ENCODE measurements around the gene MAS1. TPM values are rescaled to one million over a fixed set of nuclear protein-coding genes. Genes with fewer than 3 reads are reported as not detected.

The MAS1 gene
- total RNA-seq, 2 experiments from 2014 or later, result not detected

GRCh38 chr6:159890201-159890600 lies 587 bp upstream of the MAS1 start:
- no peak for DNase-seq
- ChIA-PET POLR2A (no interaction called here), CTCF (no interaction called here)
- Mint-ChIP-seq H3K36me3 (ENCODE audit: low read depth) (no peaks in the 10 kb centered on the region), H3K9me3 (no peaks in the 10 kb centered on the region), H3K27me3 (peaks cover 55% of the 10 kb centered on the region), H3K4me3 (no peak overlapping the region), H3K27ac (no peak overlapping the region), H3K4me1 (no peaks in the 10 kb centered on the region)

GRCh38 chr6:159892053-159892452 lies 1.3 kb downstream of the MAS1 start:
- no peak for DNase-seq
- CTCF ChIA-PET, result no interaction called here
- POLR2A ChIA-PET, result no interaction called here
- Mint-ChIP-seq H3K27me3 (peaks cover 51% of the 10 kb centered on the region), H3K36me3 (ENCODE audit: low read depth) (no peaks in the 10 kb centered on the region), H3K27ac (no peak overlapping the region), H3K4me3 (no peak overlapping the region), H3K9me3 (no peaks in the 10 kb centered on the region), H3K4me1 (no peaks in the 10 kb centered on the region)

GRCh38 chr6:159893064-159893463 lies 2.3 kb downstream of the MAS1 start:
- Mint-ChIP-seq H3K27me3 (peaks cover 45% of the 10 kb centered on the region), H3K4me1 (no peaks in the 10 kb centered on the region), H3K4me3 (no peak overlapping the region), H3K36me3 (ENCODE audit: low read depth) (no peaks in the 10 kb centered on the region), H3K9me3 (no peaks in the 10 kb centered on the region), H3K27ac (no peak overlapping the region)
- DNase-seq, result no peak
- ChIA-PET CTCF (no interaction called here), POLR2A (no interaction called here)

GRCh38 chr6:159894991-159895390 lies 4.2 kb downstream of the MAS1 start:
- DNase-seq, result no peak
- Mint-ChIP-seq H3K9me3 (no peaks in the 10 kb centered on the region), H3K27me3 (peaks cover 35% of the 10 kb centered on the region), H3K36me3 (ENCODE audit: low read depth) (no peaks in the 10 kb centered on the region), H3K27ac (no peak overlapping the region), H3K4me1 (no peaks in the 10 kb centered on the region), H3K4me3 (no peak overlapping the region)
- CTCF ChIA-PET, result interaction anchor here (0.6 kb wide), 1 partner anchor 31 kb away, joined by 4 read pairs; no protein-coding TSS in a partner anchor
- POLR2A ChIA-PET, result no interaction called here

DNA sequence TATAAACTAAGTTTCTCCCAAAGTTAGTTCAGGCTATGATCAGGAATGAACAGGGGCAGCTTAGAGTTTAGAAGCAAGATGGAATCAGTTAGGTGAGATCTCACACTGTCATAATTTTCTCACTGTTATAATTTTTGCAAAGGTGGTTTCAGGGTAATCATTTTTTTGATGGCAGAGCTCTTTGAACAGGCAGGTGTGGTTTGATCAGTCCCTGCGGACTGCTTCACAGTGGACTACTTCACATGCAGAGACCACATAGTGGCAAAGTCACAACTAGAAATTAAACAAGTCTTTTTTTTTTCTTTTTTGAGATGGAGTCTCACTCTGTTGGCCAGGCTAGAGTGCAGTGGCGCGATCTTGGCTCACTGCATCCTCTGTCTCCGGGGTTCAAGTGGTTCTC lies 6.8 kb downstream of the MAS1 start:
- no peak overlapping the region for H3K4me3 Mint-ChIP-seq
- POLR2A ChIA-PET, result no interaction called here
- no peaks in the 10 kb centered on the region for H3K36me3 Mint-ChIP-seq (ENCODE audit: low read depth)
- peaks cover 12% of the 10 kb centered on the region for H3K27me3 Mint-ChIP-seq
- H3K9me3 Mint-ChIP-seq, result no peaks in the 10 kb centered on the region
- CTCF ChIA-PET, result no interaction called here
- no peak overlapping the region for H3K27ac Mint-ChIP-seq
- DNase-seq, result no peak
- H3K4me1 Mint-ChIP-seq, result no peaks in the 10 kb centered on the region

DNA sequence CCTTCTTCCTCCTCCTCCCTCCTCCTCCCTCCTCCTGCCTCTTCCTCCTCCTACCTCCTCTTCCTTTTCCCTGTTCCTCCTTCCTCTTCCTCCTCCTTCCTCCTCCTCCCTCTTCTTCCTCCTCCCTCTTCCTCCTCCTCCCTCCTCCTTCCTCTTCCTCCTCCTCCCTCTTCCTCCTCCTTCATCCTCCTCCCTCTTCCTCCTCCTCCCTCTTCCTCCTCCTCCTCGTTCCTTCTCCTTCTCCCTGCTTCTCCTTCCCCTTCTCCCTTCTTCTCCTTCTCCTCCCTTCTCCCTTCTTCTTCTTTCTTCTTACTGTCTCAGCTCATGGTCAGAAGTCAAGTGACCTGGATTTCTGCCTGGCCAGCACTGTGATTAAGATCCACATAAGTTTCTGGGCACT lies 7.7 kb downstream of the MAS1 start:
- CTCF ChIA-PET, result no interaction called here
- POLR2A ChIA-PET, result no interaction called here
- no peaks in the 10 kb centered on the region for H3K4me1 Mint-ChIP-seq
- no peaks in the 10 kb centered on the region for H3K36me3 Mint-ChIP-seq (ENCODE audit: low read depth)
- no peaks in the 10 kb centered on the region for H3K9me3 Mint-ChIP-seq
- H3K27me3 Mint-ChIP-seq, result peaks cover 7% of the 10 kb centered on the region
- no peak overlapping the region for H3K4me3 Mint-ChIP-seq
- DNase-seq, result no peak
- no peak overlapping the region for H3K27ac Mint-ChIP-seq

GRCh38 chr6:159899994-159900745 lies 9.4 kb downstream of the MAS1 start:
- no peak for DNase-seq
- ChIA-PET POLR2A (no interaction called here), CTCF (no interaction called here)
- Mint-ChIP-seq H3K36me3 (ENCODE audit: low read depth) (no peaks in the 10 kb centered on the region), H3K4me3 (no peak overlapping the region), H3K4me1 (no peaks in the 10 kb centered on the region), H3K27ac (no peak overlapping the region), H3K27me3 (no peaks in the 10 kb centered on the region), H3K9me3 (no peaks in the 10 kb centered on the region)

- POLR2A ChIA-PET, result no interaction called here
- no peak overlapping the region for H3K4me3 Mint-ChIP-seq
- no peaks in the 10 kb centered on the region for H3K27me3 Mint-ChIP-seq
Measured at GRCh38 chr6:159902620-159903019, 11.8 kb downstream of the MAS1 start.

GRCh38 chr6:159904497-159904911 lies 13.7 kb downstream of the MAS1 start:
- Mint-ChIP-seq H3K27me3 (peaks cover 4% of the 10 kb centered on the region), H3K36me3 (ENCODE audit: low read depth) (no peaks in the 10 kb centered on the region), H3K27ac (no peak overlapping the region), H3K4me1 (no peaks in the 10 kb centered on the region), H3K4me3 (no peak overlapping the region), H3K9me3 (no peaks in the 10 kb centered on the region)
- no peak for DNase-seq
- POLR2A ChIA-PET, result no interaction called here
- CTCF ChIA-PET, result no interaction called here

More at GRCh38 chr6:159902620-159903019, 11.8 kb downstream of the MAS1 start:
- Mint-ChIP-seq H3K27ac (no peak overlapping the region), H3K4me1 (no peaks in the 10 kb centered on the region), H3K36me3 (ENCODE audit: low read depth) (no peaks in the 10 kb centered on the region), H3K9me3 (no peaks in the 10 kb centered on the region)
- DNase-seq, result no peak
- CTCF ChIA-PET, result no interaction called here

- DNase-seq, result no peak
- POLR2A ChIA-PET, result no interaction called here
- Mint-ChIP-seq H3K27ac (no peak overlapping the region), H3K4me3 (no peak overlapping the region), H3K27me3 (peaks cover 18% of the 10 kb centered on the region), H3K4me1 (no peaks in the 10 kb centered on the region), H3K9me3 (no peaks in the 10 kb centered on the region), H3K36me3 (ENCODE audit: low read depth) (no peaks in the 10 kb centered on the region)
- CTCF ChIA-PET, result no interaction called here
Measured at GRCh38 chr6:159906400-159906799, 15.6 kb downstream of the MAS1 start.

GRCh38 chr6:159908535-159908934 lies 17.7 kb downstream of the MAS1 start:
- no peak for DNase-seq
- CTCF ChIA-PET, result no interaction called here
- H3K36me3 Mint-ChIP-seq (ENCODE audit: low read depth), result no peaks in the 10 kb centered on the region
- H3K9me3 Mint-ChIP-seq, result no peaks in the 10 kb centered on the region
- peaks cover 29% of the 10 kb centered on the region for H3K27me3 Mint-ChIP-seq
- POLR2A ChIA-PET, result no interaction called here
- H3K4me3 Mint-ChIP-seq, result no peak overlapping the region
- H3K4me1 Mint-ChIP-seq, result no peaks in the 10 kb centered on the region
- no peak overlapping the region for H3K27ac Mint-ChIP-seq

GRCh38 chr6:159908979-159909378 lies 18.2 kb downstream of the MAS1 start:
- Mint-ChIP-seq H3K36me3 (ENCODE audit: low read depth) (no peaks in the 10 kb centered on the region), H3K4me3 (no peak overlapping the region), H3K4me1 (no peaks in the 10 kb centered on the region), H3K27ac (no peak overlapping the region), H3K9me3 (no peaks in the 10 kb centered on the region), H3K27me3 (peaks cover 29% of the 10 kb centered on the region)
- POLR2A ChIA-PET, result no interaction called here
- no peak for DNase-seq
- CTCF ChIA-PET, result no interaction called here

DNA sequence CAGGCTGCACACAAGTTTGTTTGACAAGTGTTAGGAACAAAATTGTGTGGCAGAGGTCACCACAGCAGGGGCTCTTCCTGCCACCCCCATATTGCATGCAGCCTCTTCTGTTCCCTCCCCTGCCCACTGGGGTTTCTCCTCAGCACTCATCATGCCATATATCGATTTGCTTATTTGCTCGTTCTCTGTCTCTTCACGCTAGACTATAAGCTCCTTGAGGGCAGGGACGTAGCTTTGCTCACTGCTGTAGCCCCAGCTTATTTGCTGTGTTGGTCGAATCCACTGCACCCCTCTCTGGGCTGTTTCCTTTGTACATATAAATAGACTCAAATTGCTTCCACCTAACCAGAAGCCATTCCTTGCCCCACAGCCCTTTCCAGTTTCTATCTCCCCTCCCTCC lies 19.6 kb downstream of the MAS1 start:
- CTCF ChIA-PET, result no interaction called here

GRCh38 chr6:159913375-159913774 lies 22.6 kb downstream of the MAS1 start:
- Mint-ChIP-seq H3K36me3 (ENCODE audit: low read depth) (no peaks in the 10 kb centered on the region), H3K4me1 (peaks cover 3% of the 10 kb centered on the region), H3K27me3 (peaks cover 33% of the 10 kb centered on the region), H3K4me3 (no peak overlapping the region), H3K27ac (no peak overlapping the region), H3K9me3 (no peaks in the 10 kb centered on the region)
- POLR2A ChIA-PET, result no interaction called here
- DNase-seq, result no peak
- CTCF ChIA-PET, result no interaction called here

More for the DNA sequence above, 19.6 kb downstream of the MAS1 start:
- H3K4me3 Mint-ChIP-seq, result no peak overlapping the region
- peaks cover 3% of the 10 kb centered on the region for H3K4me1 Mint-ChIP-seq
- H3K9me3 Mint-ChIP-seq, result no peaks in the 10 kb centered on the region
- no peaks in the 10 kb centered on the region for H3K36me3 Mint-ChIP-seq (ENCODE audit: low read depth)
- POLR2A ChIA-PET, result no interaction called here
- H3K27me3 Mint-ChIP-seq, result peaks cover 33% of the 10 kb centered on the region
- DNase-seq, result no peak
- H3K27ac Mint-ChIP-seq, result no peak overlapping the region
